Activated naive CD8-positive, alpha-beta T cell treated with anti-CD3 and anti-CD28 coated beads for 36 hours (primary cell): ENCODE data around the gene MCM3AP. TPM values are rescaled to one million over a fixed set of nuclear protein-coding genes. Genes with fewer than 3 reads are reported as not detected.
"Not testable (repeated sequence)": the region's sequence is repeated elsewhere in the genome, so short reads cannot be mapped to it uniquely, and the experiment has no call there.

Experiments used
- DNase-seq: peaks from one replicate; pipeline ENCODE4 v3.0.0; 2021
- H3K27ac Mint-ChIP-seq: one replicate; pipeline ENCODE4 v1.8.0; 2022; ENCODE audit warnings: mild to moderate bottlenecking, moderate library complexity, mixed read lengths
- H3K27me3 Mint-ChIP-seq: one replicate; pipeline ENCODE4 v1.8.0; 2022; ENCODE audit warnings: mild to moderate bottlenecking, mixed read lengths
- H3K36me3 Mint-ChIP-seq: one replicate; pipeline ENCODE4 v1.8.0; 2021; ENCODE audit warnings: mild to moderate bottlenecking, mixed read lengths
- H3K4me1 Mint-ChIP-seq: one replicate; pipeline ENCODE4 v1.8.0; 2021; ENCODE audit warnings: mixed read lengths
- H3K4me3 Mint-ChIP-seq: one replicate; pipeline ENCODE4 v1.8.0; 2022; ENCODE audit warnings: mild to moderate bottlenecking, moderate library complexity, mixed read lengths
- H3K9me3 Mint-ChIP-seq: one replicate; pipeline ENCODE4 v1.8.0; 2022; ENCODE audit warnings: mixed read lengths
- total RNA-seq, 2 experiments: library from RNA; stranded (reverse); gene quantifications; one replicate each; pipeline ENCODE4 v1.2.3, GENCODE V29; 2021

Gene MCM3AP
- total RNA-seq, 2 experiments from 2014 or later = 112 to 117 TPM

DNA sequence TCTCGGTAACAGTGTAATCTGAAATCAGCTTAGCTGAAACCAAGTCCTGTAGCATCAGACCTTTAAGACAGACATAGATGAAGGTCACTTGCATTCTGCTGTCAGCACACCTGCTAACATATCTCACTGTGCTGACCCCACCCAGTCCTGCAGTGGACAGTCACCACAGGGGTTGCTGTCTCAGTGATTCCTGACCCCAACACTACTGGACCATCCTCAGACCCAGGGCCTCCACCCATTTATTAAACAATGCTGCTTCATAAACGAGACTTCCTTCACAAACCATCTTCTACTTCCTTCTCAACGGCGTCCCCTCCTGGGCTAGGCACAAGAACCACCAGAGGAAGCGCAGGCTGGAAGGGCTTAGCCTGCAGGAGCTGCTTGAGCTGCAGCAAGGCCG, 39.1 kb downstream of the MCM3AP start:
- Mint-ChIP-seq H3K4me1 (peaks cover 10% of the 10 kb centered on the region), H3K27me3 (no peaks in the 10 kb centered on the region), H3K27ac (no peak overlapping the region), H3K9me3 (no peaks in the 10 kb centered on the region), H3K4me3 (no peak overlapping the region), H3K36me3 (peaks cover 40% of the 10 kb centered on the region)
- no peak for DNase-seq

- H3K36me3 Mint-ChIP-seq = peaks cover 34% of the 10 kb centered on the region
These were observed 40.0 kb downstream of the MCM3AP start for GRCh38 chr21:46245213-46245915.

DNA sequence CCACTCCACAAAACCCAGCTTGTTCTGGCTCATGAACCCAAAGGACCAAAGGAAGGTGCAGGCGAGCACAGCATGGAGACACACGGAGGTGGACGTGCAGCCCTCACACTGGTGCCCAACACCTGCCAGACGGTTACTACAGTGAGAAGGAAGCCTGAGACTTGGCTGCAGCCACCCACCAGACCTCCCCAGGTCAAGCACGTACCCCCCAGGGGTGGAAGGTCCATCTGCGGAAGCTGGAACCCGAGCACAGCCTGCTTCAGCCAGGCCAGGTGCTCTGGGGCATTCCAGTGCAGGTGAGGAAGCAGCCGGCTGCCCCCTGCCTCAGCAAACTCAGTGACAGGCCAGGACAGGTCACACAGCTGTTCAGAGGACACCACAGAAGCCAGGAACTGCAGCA, 40.8 kb downstream of the MCM3AP start:
- DNase-seq = no peak
- Mint-ChIP-seq H3K27ac (no peak overlapping the region), H3K9me3 (no peaks in the 10 kb centered on the region), H3K36me3 (peaks cover 33% of the 10 kb centered on the region), H3K4me1 (peaks cover 2% of the 10 kb centered on the region), H3K27me3 (no peaks in the 10 kb centered on the region), H3K4me3 (no peak overlapping the region)

More at GRCh38 chr21:46245213-46245915, 40.0 kb downstream of the MCM3AP start:
- Mint-ChIP-seq H3K4me3 (no peak overlapping the region), H3K9me3 (no peaks in the 10 kb centered on the region), H3K27ac (no peak overlapping the region), H3K27me3 (no peaks in the 10 kb centered on the region), H3K4me1 (peaks cover 4% of the 10 kb centered on the region)
- DNase-seq = no peak

DNA sequence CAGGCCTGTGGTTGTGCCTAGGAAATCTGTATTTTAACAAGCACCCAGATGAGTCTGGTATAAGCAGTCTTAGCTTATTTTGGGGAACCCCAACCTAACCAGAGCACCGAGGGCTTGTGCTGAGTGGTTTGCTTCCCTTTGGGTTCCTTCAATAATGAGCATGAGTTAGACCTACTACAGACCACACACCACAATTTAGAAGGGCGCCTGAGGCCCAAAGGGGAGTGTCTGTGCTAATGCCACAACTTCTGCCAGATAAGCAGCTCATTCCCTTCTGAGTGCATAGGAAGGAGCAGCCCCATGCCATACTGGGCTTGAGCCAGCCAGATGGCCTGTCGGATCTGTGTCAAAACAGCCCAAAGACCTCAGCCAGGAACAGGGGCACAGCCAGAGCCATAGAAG, 41.5 kb downstream of the MCM3AP start:
- Mint-ChIP-seq H3K9me3 (no peaks in the 10 kb centered on the region), H3K4me3 (no peak overlapping the region), H3K4me1 (peaks cover 2% of the 10 kb centered on the region), H3K36me3 (peaks cover 31% of the 10 kb centered on the region), H3K27ac (no peak overlapping the region), H3K27me3 (no peaks in the 10 kb centered on the region)
- no peak for DNase-seq

DNA sequence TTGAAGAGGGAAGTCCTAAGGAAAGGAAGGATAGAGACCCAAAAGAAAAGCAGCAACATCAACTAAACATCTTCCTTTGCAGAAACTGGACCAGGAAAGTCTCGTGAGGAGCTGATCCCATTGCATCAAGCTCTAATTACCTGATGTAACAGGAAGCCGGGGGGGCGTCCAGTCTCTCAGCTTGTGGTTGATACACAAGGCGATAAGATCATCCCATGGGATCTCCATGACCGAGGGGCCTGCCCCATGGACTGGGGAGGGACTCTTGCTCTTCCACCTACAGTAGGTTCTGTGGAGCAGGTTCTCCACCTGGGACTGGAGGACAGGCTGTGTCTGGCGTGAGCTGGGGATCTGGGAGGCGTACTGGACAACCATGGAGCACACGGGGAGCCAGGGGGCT, 42.1 kb downstream of the MCM3AP start:
- no peak overlapping the region for H3K4me3 Mint-ChIP-seq
- peaks cover 2% of the 10 kb centered on the region for H3K4me1 Mint-ChIP-seq
- H3K9me3 Mint-ChIP-seq = no peaks in the 10 kb centered on the region
- no peak for DNase-seq
- peaks cover 30% of the 10 kb centered on the region for H3K36me3 Mint-ChIP-seq
- no peaks in the 10 kb centered on the region for H3K27me3 Mint-ChIP-seq
- peak overlapping the region; percentile 60 for H3K27ac Mint-ChIP-seq

- not testable (repeated sequence) for H3K27me3 Mint-ChIP-seq, H3K27ac Mint-ChIP-seq, H3K4me3 Mint-ChIP-seq, H3K9me3 Mint-ChIP-seq, DNase-seq, H3K4me1 Mint-ChIP-seq
- peaks cover 24% of the 10 kb centered on the region for H3K36me3 Mint-ChIP-seq
These were observed 43.8 kb downstream of the MCM3AP start for GRCh38 chr21:46241577-46241976.

DNA sequence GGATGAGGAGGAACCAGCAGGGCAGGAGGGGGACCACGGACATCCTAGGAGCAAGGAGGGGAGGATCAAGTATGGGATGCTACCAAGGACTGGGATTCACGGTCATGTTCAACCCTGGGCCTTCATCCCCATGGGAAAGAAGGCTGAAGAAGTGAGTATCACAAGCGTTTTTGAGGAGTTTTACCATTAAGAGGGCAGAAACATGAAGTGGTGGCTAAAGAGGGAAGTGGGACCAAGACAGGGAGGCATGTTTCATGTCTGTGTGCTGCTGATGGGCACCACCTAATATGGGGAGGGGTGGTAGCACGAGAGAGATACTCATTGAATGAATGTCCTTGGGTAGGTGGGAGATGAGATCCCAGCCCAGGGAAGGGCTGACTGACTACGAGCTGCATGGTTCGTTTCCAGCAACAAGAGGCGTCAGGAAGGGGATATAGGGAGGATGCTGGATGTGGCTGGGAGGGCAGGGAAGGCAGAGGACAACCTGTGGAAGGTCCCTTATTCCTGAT, 45.5 kb downstream of the MCM3AP start:
- no peak for DNase-seq
- peaks cover 2% of the 10 kb centered on the region for H3K4me1 Mint-ChIP-seq
- no peaks in the 10 kb centered on the region for H3K9me3 Mint-ChIP-seq
- H3K4me3 Mint-ChIP-seq = no peak overlapping the region
- peaks cover 19% of the 10 kb centered on the region for H3K36me3 Mint-ChIP-seq
- H3K27ac Mint-ChIP-seq = peak overlapping the region; percentile 13
- no peaks in the 10 kb centered on the region for H3K27me3 Mint-ChIP-seq

DNA sequence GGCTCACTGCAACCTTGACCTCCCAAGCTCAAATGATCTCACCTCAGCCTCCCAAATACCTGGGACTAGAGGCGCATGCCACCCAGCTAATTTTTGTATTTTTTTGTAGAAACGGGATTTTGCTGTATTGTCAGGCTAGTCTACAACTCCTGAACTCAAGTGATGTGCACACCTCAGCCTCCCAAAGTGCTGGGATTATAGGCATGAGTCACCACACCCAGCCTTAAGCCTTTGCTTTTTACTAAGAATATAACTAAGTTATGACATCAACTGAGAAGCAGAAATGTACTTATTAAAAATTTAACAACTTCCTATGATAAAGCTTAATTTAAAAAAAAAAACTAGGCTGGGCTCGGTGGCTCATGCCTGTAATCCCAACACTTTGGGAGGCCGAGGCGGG, 47.9 kb downstream of the MCM3AP start:
- no peak overlapping the region for H3K4me3 Mint-ChIP-seq
- no peaks in the 10 kb centered on the region for H3K9me3 Mint-ChIP-seq
- no peak overlapping the region for H3K27ac Mint-ChIP-seq
- DNase-seq = no peak
- peaks cover 36% of the 10 kb centered on the region for H3K36me3 Mint-ChIP-seq
- H3K4me1 Mint-ChIP-seq = peaks cover 12% of the 10 kb centered on the region
- H3K27me3 Mint-ChIP-seq = no peaks in the 10 kb centered on the region

DNA sequence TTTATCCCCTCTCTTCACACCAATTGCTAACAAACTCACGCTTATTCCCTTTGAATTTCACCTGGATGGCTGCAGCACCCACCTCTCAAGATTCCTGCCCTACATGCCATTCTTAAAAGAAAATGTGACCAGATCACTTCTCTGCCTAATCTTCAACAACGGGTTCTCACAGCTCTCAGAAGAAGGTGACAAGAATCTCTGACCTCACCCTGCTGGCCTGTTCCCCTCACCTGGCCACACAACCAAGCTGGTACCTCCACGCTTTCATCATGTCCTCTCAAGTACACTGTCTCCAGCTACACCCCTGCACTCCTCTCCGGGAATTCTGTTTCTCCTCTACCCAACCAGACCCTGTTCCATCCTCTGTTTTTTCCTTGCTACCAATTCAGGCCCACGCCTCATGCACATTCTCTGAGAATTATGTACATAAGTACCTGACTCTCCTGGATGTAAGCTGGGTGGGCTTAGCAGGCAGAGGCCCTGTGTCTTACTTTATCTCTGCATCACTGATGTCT, 50.9 kb downstream of the MCM3AP start:
- H3K27ac Mint-ChIP-seq = peak overlapping the region; percentile 3
- peaks cover 6% of the 10 kb centered on the region for H3K9me3 Mint-ChIP-seq
- no peaks in the 10 kb centered on the region for H3K27me3 Mint-ChIP-seq
- H3K36me3 Mint-ChIP-seq = peaks cover 56% of the 10 kb centered on the region
- no peak for DNase-seq
- H3K4me3 Mint-ChIP-seq = no peak overlapping the region
- H3K4me1 Mint-ChIP-seq = peaks cover 23% of the 10 kb centered on the region

DNA sequence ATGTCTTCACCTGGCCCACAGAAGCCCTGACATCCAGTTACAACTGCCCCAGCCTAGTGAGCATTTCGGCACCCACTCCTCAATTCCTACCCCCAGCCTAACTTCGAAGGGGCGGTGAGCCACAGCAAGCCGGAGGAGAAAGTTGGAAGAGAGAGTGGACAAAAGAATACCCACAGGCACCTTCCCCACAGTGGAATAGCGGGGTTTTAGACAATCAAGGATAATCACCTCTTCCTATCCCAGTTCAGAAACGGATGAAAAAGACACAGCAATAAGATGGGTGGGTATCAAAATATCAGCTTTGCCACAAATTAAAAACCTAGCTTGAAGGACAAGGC, 55.5 kb downstream of the MCM3AP start:
- peak overlapping the region; percentile 69 for H3K4me3 Mint-ChIP-seq
- peaks cover 44% of the 10 kb centered on the region for H3K4me1 Mint-ChIP-seq
- peaks cover 49% of the 10 kb centered on the region for H3K36me3 Mint-ChIP-seq
- H3K9me3 Mint-ChIP-seq = peaks cover 6% of the 10 kb centered on the region
- no peak for DNase-seq
- peak overlapping the region; percentile 62 for H3K27ac Mint-ChIP-seq
- H3K27me3 Mint-ChIP-seq = no peaks in the 10 kb centered on the region

DNA sequence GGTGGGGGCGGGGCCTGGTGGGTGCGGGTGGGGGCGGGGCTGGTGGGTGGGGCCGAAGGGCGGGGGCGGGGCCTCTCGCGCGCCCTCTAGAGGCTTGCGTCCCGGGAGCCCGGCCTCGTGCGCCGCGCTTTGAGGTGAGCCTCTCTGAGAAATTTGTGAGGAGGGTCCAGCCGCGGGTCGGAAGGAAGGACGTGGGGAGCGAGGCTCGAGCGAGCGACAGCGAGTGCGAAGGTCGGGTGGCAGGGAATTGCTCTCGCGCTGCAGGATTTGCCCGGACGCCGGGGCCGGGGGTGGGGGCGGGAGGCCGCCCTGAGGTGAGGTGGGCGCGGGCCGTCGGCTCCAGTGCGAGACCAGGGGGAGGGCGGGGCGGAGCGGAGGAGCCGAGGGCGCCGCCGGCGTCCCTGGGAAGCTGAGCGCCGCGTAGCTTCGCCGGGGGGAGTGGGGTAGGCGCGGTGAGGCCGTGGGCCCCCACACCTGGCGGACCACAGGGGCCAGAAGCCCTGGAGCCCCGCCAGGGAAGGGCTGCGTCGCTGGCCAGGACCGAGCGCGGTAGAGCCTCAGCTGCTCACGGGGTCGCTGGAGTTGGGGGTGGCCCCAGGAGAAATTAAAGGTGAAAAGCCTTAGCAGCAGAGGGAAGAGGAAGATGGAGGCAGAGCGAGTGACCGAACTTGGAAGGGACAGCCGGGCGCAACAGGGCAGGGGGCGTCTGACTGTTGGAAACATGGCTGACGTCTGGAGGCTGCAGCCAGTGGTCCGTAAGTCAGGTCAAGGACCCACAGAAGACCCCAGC, 56.1 kb downstream of the MCM3AP start:
- Mint-ChIP-seq H3K36me3 (peaks cover 44% of the 10 kb centered on the region), H3K27me3 (no peaks in the 10 kb centered on the region), H3K9me3 (peaks cover 6% of the 10 kb centered on the region), H3K4me3 (peak overlapping the region; percentile 88), H3K4me1 (peaks cover 44% of the 10 kb centered on the region), H3K27ac (peak overlapping the region; percentile 93)
- peak; percentile 5 for DNase-seq

- Mint-ChIP-seq H3K27me3 (no peaks in the 10 kb centered on the region), H3K9me3 (peaks cover 6% of the 10 kb centered on the region), H3K27ac (peak within 1 kb of the TSS; percentile 93), H3K4me1 (peaks cover 38% of the 10 kb centered on the region), H3K36me3 (peaks cover 39% of the 10 kb centered on the region), H3K4me3 (peak within 1 kb of the TSS; percentile 88)
- peak; percentile 99 for DNase-seq
These were observed 56.9 kb downstream of the MCM3AP start, which contains the start of gene LSS for GRCh38 chr21:46228345-46229051. Gene LSS, minus strand, starts transcription at chr21:46228774. Its CDS starts 29 bp downstream, at chr21:46228745.

DNA sequence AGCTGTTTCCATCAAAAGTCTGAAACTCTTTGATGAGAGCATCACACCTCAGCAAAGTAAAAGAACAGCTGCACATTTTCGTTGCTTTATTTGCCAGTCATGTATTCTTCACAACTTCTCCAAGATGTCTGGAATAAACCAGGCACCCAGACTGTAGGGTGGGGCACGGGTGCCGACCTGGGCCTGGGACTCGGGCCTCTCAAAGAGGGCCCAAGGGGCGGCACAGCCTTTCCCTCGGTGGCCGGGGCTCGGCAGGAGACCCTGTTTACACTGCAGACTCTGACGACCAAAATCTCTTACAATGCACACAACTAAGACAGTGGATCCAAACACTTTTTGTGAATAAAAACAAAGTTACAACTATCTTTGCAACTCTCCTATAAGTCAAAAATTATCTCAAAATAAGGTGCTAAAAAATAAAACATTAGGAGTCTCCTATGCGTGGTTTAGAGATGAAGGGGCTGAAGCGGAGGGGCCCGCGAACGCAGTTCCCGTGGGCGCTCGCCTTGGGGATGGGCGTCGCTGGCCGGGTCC, 57.5 kb downstream of the MCM3AP start:
- no peak for DNase-seq
- Mint-ChIP-seq H3K36me3 (peaks cover 36% of the 10 kb centered on the region), H3K4me3 (peak overlapping the region; percentile 80), H3K9me3 (peaks cover 6% of the 10 kb centered on the region), H3K27ac (peak overlapping the region; percentile 42), H3K4me1 (peaks cover 34% of the 10 kb centered on the region), H3K27me3 (no peaks in the 10 kb centered on the region)

DNA sequence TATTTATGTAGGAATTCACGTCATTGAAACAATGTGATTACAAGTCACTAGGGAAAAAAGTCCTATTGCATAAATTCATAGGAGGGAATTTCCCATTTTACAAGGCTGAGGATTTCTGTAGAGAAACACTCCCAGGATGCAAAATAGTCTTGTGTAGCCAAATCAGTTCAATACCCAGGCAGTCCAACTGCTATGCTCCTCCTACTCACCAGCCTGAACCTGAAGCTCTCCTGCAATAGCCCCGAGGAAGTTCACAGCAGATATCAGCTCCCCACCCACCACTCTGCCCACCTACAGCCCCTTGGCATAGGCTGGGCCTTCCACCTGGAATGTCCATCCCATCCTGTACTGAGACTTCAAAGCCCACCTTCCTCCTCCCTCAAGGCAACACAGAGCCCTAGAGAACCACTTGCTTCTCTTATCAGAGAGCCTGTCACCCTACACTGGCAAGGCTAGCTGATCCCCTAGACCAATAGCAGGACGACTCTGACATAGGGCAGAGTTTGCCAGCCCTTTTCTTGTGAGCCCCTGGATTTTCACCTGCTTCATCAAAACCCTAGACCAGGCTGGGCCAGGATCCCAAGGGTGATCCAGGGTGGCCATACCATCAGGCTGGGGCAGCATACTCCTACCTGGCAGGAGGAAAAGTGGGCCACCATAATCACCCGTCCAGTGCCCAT, 58.4 kb downstream of the MCM3AP start:
- DNase-seq = no peak
- H3K9me3 Mint-ChIP-seq = peaks cover 6% of the 10 kb centered on the region
- no peaks in the 10 kb centered on the region for H3K27me3 Mint-ChIP-seq
- H3K36me3 Mint-ChIP-seq = peaks cover 29% of the 10 kb centered on the region
- H3K27ac Mint-ChIP-seq = no peak overlapping the region
- H3K4me1 Mint-ChIP-seq = peaks cover 34% of the 10 kb centered on the region
- peak overlapping the region; percentile 80 for H3K4me3 Mint-ChIP-seq
